DMS79 treated with DMSO at 0.1 percent for 48 hours (cell line): ENCODE measurements around the gene LGR5.

Source experiments
- DNase-seq: peaks from one replicate; lab custom pipeline; 2025; lab: John Stamatoyannopoulos, UW

The LGR5 gene

DNA sequence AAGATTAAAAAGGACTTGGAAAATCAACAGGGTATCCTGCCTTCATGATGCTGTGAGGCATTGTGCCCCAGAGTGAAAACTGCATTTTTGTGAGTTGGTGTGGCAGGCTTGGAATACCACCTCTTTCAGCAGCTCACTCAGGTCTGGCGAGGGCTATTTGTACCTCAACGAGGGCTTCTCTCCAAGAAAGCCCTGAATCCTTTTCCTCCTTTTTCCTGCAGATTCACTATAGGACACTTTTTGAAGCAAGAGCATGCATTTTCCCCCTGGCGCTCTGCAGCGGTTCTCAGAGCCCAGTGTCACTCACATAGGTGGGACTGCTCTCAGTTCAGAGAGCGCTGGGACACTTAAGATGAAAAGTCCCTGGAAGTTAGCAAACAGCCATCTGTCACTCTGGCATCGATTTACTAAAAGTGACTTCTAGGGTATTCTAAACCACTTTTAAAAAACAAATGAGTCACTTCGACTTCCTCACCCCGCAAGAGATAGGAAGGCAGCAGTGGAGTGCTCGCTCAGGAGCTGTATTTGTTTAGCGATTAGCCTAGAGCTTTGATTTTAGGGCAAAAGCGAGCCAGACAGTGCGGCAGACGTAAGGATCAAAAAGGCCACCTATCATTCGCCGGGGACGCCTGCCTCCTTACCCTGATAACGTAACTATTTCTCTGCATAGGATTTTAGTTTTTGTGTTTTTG lies 782 bp upstream of the LGR5 start:
- DNase-seq, result no peak

DNA sequence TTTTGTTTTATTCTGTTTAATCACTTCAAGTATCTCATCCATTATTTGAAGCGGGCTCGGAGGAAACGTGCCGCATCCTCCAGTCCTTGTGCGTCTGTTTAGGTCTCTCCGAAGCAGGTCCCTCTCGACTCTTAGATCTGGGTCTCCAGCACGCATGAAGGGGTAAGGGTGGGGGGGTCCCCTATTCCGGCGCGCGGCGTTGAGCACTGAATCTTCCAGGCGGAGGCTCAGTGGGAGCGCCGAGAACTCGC lies 311 bp upstream of the LGR5 start:
- DNase-seq, result no peak

- DNase-seq, result no peak
Observed at GRCh38 chr12:71440345-71440762, 756 bp downstream of the LGR5 start.

DNA sequence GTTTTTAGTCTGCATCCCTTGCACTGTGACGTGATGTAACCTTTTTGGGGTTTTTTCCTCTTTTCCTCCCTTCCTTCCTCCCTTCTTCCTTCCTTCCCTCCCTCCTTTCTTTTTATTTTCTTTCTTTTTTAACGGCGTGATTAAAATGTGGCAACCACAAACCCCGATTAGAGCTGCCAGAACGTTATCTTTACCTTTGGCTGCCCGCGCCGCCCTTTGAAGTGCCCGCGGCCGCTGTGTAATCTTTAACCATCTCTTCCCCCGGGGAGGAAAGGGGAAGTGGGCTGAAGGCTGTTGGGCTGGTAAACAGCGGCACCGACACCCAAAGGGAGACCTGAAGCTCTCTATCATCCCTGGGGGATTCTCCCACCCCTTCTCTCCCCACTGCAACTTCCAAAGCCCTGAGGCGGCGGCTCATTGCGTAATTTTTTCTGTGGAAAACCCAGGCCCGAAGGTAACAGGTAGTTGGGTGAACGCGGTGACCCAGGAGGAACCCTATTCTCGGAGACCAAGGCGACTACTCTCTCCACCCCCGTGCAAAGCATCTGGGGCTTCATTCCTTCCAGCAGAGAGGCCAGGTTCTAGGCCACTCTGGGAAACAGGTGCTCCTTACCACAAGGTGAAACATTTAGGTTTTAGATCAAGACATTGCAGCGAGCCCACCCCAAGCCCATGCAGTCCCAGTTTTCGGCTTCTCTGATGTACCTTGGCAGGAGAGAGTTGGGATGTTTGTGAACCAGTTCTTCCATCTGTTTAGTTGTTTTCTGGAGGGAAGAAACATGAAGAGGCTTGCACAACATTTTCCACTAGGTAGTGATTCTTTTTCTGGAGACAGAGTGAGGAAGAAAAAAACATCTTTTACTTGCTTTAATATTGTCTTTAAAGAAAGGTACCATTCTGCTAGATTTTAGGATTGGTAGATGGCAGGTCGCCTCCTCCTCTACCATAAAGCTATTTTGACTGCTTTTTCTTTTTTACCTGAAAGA lies 1.5 kb downstream of the LGR5 start:
- no peak for DNase-seq

DNA sequence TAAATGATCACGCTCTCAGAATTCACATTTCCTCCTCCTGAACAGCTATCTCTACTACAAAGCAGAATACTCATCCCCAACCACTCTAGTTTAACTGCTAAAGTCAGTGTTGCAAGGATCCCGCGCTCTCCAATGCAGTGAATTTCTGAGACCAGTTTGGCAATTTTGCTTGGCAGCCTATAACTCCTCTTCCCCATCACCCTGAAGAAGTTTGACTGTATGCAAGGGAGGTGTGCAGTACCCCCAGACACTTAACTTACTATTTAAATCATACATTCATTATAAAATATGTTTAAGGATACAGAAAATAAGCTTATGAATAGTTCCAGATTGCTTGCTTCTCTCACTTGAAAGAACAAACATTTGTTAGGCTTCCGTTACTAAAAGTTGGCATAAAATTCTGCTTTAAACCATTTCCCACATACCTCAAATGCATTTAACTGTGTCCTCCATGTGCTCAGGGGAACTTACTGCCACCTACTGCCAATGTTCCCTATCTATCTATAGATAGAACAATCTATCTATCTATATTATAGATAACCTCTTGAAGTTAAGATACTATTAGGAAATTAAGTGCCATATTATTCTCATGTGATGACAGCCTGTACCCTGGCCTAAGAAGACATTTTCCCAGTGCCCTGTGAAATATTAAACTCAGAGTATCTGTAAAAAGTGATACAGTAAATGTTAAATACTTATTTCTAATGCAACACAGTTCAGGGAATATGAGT lies 2.4 kb downstream of the LGR5 start:
- no peak for DNase-seq

DNA sequence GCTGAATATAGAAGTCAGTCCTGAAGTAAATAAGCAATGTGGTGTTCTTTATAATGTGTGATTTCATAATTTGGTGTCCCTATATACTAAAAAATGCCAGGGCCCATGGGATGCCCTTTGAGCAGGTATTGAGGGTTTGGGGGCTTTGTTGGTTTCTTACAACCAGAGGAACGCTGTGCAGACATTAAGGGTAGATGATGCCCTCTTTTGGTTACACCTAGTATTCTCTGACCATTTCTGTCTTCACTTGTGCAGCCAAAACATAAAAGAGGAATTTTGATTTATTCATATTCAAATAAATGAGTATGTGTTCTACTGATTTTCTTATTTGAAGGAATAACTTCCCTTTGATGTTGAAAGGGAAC lies 3.0 kb downstream of the LGR5 start:
- no peak for DNase-seq

DNA sequence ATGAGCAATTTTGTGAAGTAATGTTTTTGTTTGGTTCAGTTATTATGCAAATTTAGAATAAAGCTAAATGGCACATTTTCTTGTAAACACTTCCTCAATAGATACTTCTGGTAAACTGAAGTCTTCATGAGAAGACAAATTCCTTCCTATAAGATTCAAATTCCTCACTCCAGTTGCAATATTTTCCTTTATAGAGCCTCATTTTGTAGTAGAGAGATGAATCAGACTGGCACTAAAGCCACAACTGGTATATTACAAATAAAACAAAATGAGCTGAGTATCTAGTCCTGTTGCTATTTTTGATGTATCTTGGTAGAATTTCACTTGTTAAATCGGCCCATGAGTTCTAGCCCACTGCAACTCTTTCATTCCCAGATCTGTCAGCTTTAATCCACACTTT lies 5.5 kb downstream of the LGR5 start:
- no peak for DNase-seq

GRCh38 chr12:71447691-71448132 lies 8.1 kb downstream of the LGR5 start:
- no peak for DNase-seq

- DNase-seq, result no peak
Observed at GRCh38 chr12:71448150-71448581, 8.6 kb downstream of the LGR5 start.

DNA sequence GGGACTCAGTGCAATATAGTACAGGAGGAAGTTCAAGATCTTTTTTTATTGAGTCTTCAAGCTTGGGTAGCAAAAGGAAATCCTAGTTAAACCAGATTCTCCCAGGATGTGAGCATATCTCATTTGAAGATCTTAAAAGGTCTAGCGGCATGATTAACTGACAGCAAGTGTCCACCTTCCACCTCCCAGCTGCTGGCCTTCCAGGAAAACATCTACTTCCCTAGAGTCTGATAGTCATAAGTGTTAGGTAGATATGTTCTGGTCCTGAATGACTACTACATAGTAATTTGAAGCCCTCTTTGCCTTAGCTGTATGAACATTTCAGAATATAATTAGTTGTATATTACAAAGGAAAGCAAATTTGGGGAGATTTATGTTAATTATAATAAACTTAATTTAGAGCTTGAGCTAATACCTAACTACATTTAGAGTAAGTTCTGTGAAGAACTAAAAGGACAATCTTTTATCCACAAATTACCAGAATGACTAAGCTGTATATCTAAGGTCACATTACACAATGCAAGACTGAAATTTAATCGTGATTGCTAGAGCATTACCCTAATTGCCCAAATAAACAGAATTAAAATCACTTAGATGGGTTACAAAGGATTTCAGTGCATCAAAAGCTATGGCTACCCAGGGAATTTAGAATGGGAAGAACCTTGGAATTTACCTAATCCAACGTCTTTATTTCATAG lies 9.9 kb downstream of the LGR5 start:
- no peak for DNase-seq

DNA sequence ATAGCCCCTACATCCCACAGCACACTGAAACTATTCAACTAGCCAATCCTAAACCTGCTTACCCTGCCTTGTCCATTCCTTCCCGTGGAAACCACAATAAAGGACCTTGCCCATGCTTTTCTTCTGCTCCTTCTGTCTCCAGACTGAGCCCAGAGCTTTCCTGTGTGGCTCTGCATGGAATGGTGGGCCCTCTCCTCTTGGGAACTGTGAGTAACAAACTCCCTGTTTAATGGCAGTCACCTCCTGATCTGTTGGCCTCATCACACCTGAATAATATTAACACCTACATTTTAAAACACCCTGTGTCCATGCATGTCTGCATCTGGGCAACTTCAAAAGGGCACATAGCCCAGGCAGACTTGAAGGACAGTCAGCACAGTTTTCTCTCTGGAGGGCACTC lies 12.4 kb downstream of the LGR5 start:
- DNase-seq, result no peak

DNA sequence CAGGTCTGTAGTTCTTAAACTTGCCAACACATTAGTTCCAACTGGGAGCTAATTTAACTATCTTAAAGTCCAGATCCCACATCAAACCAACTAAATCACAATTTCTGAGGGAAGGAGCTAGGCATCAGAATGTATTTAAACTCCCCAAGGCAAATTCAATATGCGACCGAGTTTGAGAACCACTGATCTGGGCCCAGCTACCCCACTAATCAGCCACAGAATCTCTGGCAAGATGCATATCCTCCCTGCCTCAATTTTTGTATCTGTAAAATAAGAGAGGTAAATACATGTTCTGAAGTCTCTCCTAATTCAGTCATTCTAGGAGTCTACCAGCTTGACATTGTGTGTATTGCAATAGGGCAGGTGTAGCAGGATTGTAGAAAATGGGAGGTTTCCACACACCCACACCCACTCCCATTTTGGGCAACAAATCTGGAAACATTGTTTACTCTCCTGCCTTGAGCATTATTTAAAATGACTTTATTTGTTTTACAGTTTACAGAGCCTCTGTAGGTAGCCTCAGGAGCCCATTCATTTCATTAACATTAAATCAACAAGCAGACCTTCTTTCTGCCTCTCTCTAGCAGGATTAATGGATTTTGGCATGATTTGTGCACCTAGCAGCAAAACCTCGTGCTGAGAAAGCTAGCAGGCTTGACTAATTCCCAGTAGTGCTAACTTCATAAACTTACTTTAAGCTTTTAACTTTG lies 15.6 kb downstream of the LGR5 start:
- DNase-seq, result no peak

GRCh38 chr12:71456316-71456715 lies 16.7 kb downstream of the LGR5 start:
- DNase-seq, result no peak

GRCh38 chr12:71456990-71457389 lies 17.4 kb downstream of the LGR5 start:
- no peak for DNase-seq

- no peak for DNase-seq
Observed at GRCh38 chr12:71460318-71460717, 20.7 kb downstream of the LGR5 start.

- no peak for DNase-seq
Observed at GRCh38 chr12:71460850-71461609, 21.4 kb downstream of the LGR5 start.

DNA sequence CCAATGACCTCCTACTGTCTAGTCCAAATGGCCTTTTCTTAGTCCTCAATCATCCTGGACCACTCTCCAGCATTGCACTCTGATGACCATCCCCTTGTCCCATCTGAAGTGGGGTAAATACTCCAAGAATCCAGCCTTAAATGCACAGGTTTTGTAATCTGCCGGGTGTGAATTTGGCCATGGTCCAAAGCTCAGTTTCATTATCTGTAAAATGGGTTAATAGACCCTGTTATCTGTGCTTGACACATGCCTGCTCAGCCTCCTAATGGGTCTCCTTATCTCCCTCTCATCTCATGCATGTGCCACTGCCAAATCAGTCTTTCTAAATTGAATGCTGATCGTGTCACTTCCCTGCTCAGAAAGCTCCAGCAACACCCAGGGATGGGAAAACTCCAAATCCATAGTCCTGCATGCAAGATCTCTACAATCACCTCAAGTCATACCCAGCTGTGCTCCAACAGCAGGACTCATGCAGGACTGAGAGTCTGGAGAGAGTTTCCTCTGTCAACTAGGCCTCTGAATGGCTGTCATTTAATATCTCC lies 22.3 kb downstream of the LGR5 start:
- DNase-seq, result no peak

DNA sequence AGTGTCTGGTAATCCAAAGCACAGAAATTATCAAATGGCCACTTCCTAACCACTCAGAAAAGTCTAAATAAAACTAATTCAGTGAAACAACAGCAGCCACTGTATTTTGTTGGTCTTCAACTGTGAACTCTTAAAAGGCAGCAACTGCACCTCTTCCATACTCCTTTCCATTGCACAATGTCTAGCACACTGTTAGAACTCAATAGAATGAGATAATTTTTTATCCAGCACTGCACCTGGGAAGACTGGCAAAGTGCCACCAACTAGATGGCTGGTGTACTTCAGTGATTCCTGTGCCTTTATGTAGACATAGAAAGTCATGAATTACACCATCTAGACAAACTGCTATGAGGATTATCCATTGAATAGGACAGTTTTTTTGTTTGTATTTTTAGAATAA lies 26.2 kb downstream of the LGR5 start:
- DNase-seq, result no peak

- DNase-seq, result no peak
Observed at GRCh38 chr12:71469258-71469750, 29.7 kb downstream of the LGR5 start.

DNA sequence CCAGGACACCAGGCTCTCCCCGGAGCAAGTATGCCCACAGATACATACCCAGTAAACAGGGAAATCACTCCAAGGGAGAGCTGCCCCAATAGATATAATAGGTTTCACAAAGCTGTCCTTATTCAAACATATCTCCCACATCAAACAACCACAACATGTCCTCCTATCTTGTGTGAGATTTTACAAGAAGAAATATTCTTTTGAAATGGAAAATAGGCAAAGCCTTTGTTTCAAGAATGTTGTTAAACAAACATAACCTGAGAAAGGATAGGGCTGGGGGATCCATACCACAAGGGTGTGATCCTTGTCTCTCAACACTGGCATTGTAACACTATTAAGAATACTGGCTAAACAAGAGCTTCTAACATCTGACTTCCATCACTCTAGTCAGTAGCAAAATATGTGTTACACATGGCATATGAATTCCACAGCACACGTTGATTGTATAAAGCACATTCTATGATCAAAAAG lies 32.9 kb downstream of the LGR5 start:
- no peak for DNase-seq
